ENCODE measurements around the gene NOL3. TPM values are rescaled to one million over a fixed set of nuclear protein-coding genes. Genes with fewer than 3 reads are reported as not detected.
A peak's percentile ranks its signal among the peaks of the same experiment; 100 is the strongest.

Gene NOL3
- total and polyA plus RNA-seq, 3 donors from 2014 or later = 11.8 to 34.9 (median 16.2) TPM

GRCh38 chr16:67158637-67159600 is 11.4 kb upstream of the NOL3 start:
- Histone ChIP-seq H3K9me3 (no peaks in the 10 kb centered on the region), H3K27me3 (no peaks in the 10 kb centered on the region), H3K36me3 (ENCODE audit: low read depth, missing control alignments) (no peaks in the 10 kb centered on the region), H3K4me3 (peak overlapping the region; percentile 75 to 87), H3K27ac (no peak overlapping the region), H3K4me1 (peaks cover 16% of the 10 kb centered on the region)
- TF ChIP-seq POLR2A (IDR thresholded peaks at IDR 0.05) (no peak), CTCF (IDR thresholded peaks at IDR 0.05) (no peak)
- DNase-seq = peak; percentile 50
- intact Hi-C loops (cut with DNase I; ENCODE audit: low total_unique reads) = loop anchor here (5.0 kb wide), 1 partner anchor 182 kb away; no protein-coding TSS in a partner anchor
- 7 to 11% methylated on average over 26 to 29 of the region's 34 CpGs for WGBS, 2 donors

- H3K27me3 ChIP-seq = no peaks in the 10 kb centered on the region
- intact Hi-C loops (cut with DNase I; ENCODE audit: low total_unique reads) = no loop called here
- WGBS, 2 donors = 31 to 48% methylated on average over 23 to 25 of the region's 25 CpGs
- no peaks in the 10 kb centered on the region for H3K36me3 ChIP-seq (ENCODE audit: low read depth, missing control alignments)
- no peak overlapping the region for H3K27ac ChIP-seq
- DNase-seq = no peak
- H3K9me3 ChIP-seq = no peaks in the 10 kb centered on the region
- TF ChIP-seq POLR2A (IDR thresholded peaks at IDR 0.05) (no peak), CTCF (IDR thresholded peaks at IDR 0.05) (no peak)
- peaks cover 12% of the 10 kb centered on the region for H3K4me1 ChIP-seq
- H3K4me3 ChIP-seq = no peak overlapping the region
These were observed 8.7 kb upstream of the NOL3 start for GRCh38 chr16:67161595-67162058.

- Histone ChIP-seq H3K27me3 (no peaks in the 10 kb centered on the region), H3K27ac (peak overlapping the region in 1 of 2 donors; percentile 82), H3K36me3 (ENCODE audit: low read depth, missing control alignments) (no peaks in the 10 kb centered on the region), H3K4me1 (peaks cover 12% of the 10 kb centered on the region), H3K4me3 (peak overlapping the region; percentile 33 to 55), H3K9me3 (no peaks in the 10 kb centered on the region)
- intact Hi-C loops (cut with DNase I; ENCODE audit: low total_unique reads) = no loop called here
- WGBS, 2 donors = 19 to 34% methylated on average over 13 to 24 of the region's 44 CpGs
- TF ChIP-seq POLR2A (IDR thresholded peaks at IDR 0.05) (no peak), CTCF (IDR thresholded peaks at IDR 0.05) (no peak)
- no peak for DNase-seq
These were observed 7.7 kb upstream of the NOL3 start for GRCh38 chr16:67162506-67163163.

GRCh38 chr16:67163164-67163998 is 7.0 kb upstream of the NOL3 start:
- TF ChIP-seq CTCF (IDR thresholded peaks at IDR 0.05) (no peak), POLR2A (IDR thresholded peaks at IDR 0.05) (no peak)
- H3K9me3 ChIP-seq = no peaks in the 10 kb centered on the region
- H3K36me3 ChIP-seq (ENCODE audit: low read depth, missing control alignments) = no peaks in the 10 kb centered on the region
- H3K27me3 ChIP-seq = no peaks in the 10 kb centered on the region
- intact Hi-C loops (cut with DNase I; ENCODE audit: low total_unique reads) = no loop called here
- H3K27ac ChIP-seq = peak overlapping the region; percentile 60 to 82
- peaks cover 12% of the 10 kb centered on the region for H3K4me1 ChIP-seq
- H3K4me3 ChIP-seq = peak overlapping the region; percentile 33 to 55
- peak; percentile 83 for DNase-seq
- WGBS, 2 donors = 15 to 20% methylated on average over 1 to 64 of the region's 99 CpGs
